Mesendoderm (in vitro differentiated cells): ENCODE results near the gene ALK.
"Not testable (repeated sequence)": the region's sequence is repeated elsewhere in the genome, so short reads cannot be mapped to it uniquely, and the experiment has no call there.

ENCODE experiments used
- DNase-seq: peaks from one replicate; pipeline ENCODE4 v3.0.0; 2013
- H2AK5ac ChIP-seq: 2 replicates; pipeline ENCODE4 v1.6.1; 2013; ENCODE audit warnings: low read length, inconsistent platforms
- H2BK120ac ChIP-seq: 2 replicates; pipeline ENCODE4 v1.6.1; 2013; ENCODE audit warnings: low read depth, mild to moderate bottlenecking, low read length, moderate library complexity, mixed read lengths
- H2BK15ac ChIP-seq: replicated peaks from 2 replicates; pipeline ENCODE4 v1.6.1; 2013; ENCODE audit warnings: low read depth, mild to moderate bottlenecking, moderate library complexity
- H2BK5ac ChIP-seq: 2 replicates; pipeline ENCODE4 v1.6.1; 2013; ENCODE audit warnings: low read length, inconsistent platforms
- H3K18ac ChIP-seq: 2 replicates; pipeline ENCODE4 v1.6.1; 2013; ENCODE audit warnings: mild to moderate bottlenecking, low read length, mixed read lengths
- H3K23ac ChIP-seq: one replicate; pipeline ENCODE4 v1.6.1; 2013; ENCODE audit warnings: low read length
- H3K27ac ChIP-seq: 2 replicates; pipeline ENCODE4 v1.5.1; 2013; ENCODE audit warnings: low read depth, mild to moderate bottlenecking, inconsistent platforms, low read length, moderate library complexity
- H3K27me3 ChIP-seq: 2 replicates; pipeline ENCODE4 v1.6.1; 2013; ENCODE audit warnings: low read length, control low read depth, mild to moderate bottlenecking, inconsistent platforms; ENCODE audit not compliant: insufficient read depth, poor library complexity
- H3K36me3 ChIP-seq: 2 replicates; pipeline ENCODE4 v1.6.1; 2013; ENCODE audit warnings: low read length, inconsistent platforms; ENCODE audit not compliant: control insufficient read depth, insufficient read depth
- H3K4ac ChIP-seq: one replicate; pipeline ENCODE4 v1.6.1; 2013; ENCODE audit warnings: low read depth, mild to moderate bottlenecking, low read length, moderate library complexity
- H3K4me1 ChIP-seq: 2 replicates; pipeline ENCODE4 v1.6.1; 2013; ENCODE audit warnings: low read depth, low read length, inconsistent platforms; ENCODE audit not compliant: control insufficient read depth
- H3K4me2 ChIP-seq: 2 replicates; pipeline ENCODE4 v1.6.1; 2013; ENCODE audit warnings: low read length
- H3K4me3 ChIP-seq: 2 replicates; pipeline ENCODE4 v1.5.1; 2013; ENCODE audit warnings: mild to moderate bottlenecking, low read length
- H3K56ac ChIP-seq: one replicate; pipeline ENCODE4 v1.6.1; 2013; ENCODE audit warnings: low read length
- H3K79me1 ChIP-seq: 2 replicates; pipeline ENCODE4 v1.6.1; 2013; ENCODE audit warnings: low read length, inconsistent platforms
- H3K79me2 ChIP-seq: 2 replicates; pipeline ENCODE4 v1.6.1; 2013; ENCODE audit warnings: mild to moderate bottlenecking, low read length; ENCODE audit not compliant: control insufficient read depth, insufficient read depth
- H3K9ac ChIP-seq: 2 replicates; pipeline ENCODE4 v1.6.1; 2013; ENCODE audit warnings: low read length, inconsistent platforms
- H4K5ac ChIP-seq: one replicate; pipeline ENCODE4 v1.6.1; 2013; ENCODE audit warnings: low read length
- H4K8ac ChIP-seq: one replicate; pipeline ENCODE4 v1.6.1; 2013; ENCODE audit warnings: low read depth, mild to moderate bottlenecking, control low read depth, low read length, moderate library complexity
- WGBS: extraction: QIAGEN DNeasy Blood & Tissue Kit; methylation state at CpG from one replicate; pipeline ENCODE4 v1.1.7; 2013; ENCODE audit warnings: low lambda C conversion rate, missing lambda C conversion rate; ENCODE audit not compliant: insufficient coverage; ENCODE audit errors: extremely low coverage; 5-methylcytosine and 5-hydroxymethylcytosine counted together

The ALK gene

GRCh38 chr2:29751390-29751789, 170.0 kb downstream of the ALK start:
- no peaks in the 10 kb centered on the region for H3K36me3 ChIP-seq
- H2BK5ac ChIP-seq = no peak overlapping the region
- no peak overlapping the region for H3K4me2 ChIP-seq
- no peak overlapping the region for H3K56ac ChIP-seq
- no peak overlapping the region for H3K9ac ChIP-seq
- no peaks in the 10 kb centered on the region for H3K27me3 ChIP-seq
- no peak overlapping the region for H4K8ac ChIP-seq
- no peak overlapping the region for H3K23ac ChIP-seq
- H3K4ac ChIP-seq = no peak overlapping the region
- no peaks in the 10 kb centered on the region for H3K79me2 ChIP-seq
- DNase-seq = no peak
- H2AK5ac ChIP-seq = no peak overlapping the region
- no peak overlapping the region for H4K5ac ChIP-seq
- no CpG with 5 or more reads among the region's 6 CpGs for WGBS
- no peak overlapping the region for H2BK15ac ChIP-seq
- no peaks in the 10 kb centered on the region for H3K4me1 ChIP-seq
- no peak overlapping the region for H3K4me3 ChIP-seq
- no peak overlapping the region for H3K18ac ChIP-seq
- H3K79me1 ChIP-seq = no peaks in the 10 kb centered on the region
- H2BK120ac ChIP-seq = no peak overlapping the region
- H3K27ac ChIP-seq = no peak overlapping the region

GRCh38 chr2:29750463-29750862, 170.9 kb downstream of the ALK start:
- not testable (repeated sequence) for H4K8ac ChIP-seq, H3K36me3 ChIP-seq, H3K4me3 ChIP-seq, H2BK15ac ChIP-seq, H3K4ac ChIP-seq, H3K27ac ChIP-seq, H3K9ac ChIP-seq, H2AK5ac ChIP-seq, H2BK5ac ChIP-seq, H3K56ac ChIP-seq, H3K79me2 ChIP-seq, H4K5ac ChIP-seq, H3K23ac ChIP-seq, H3K79me1 ChIP-seq, H3K27me3 ChIP-seq, H2BK120ac ChIP-seq, H3K18ac ChIP-seq, DNase-seq, H3K4me1 ChIP-seq, H3K4me2 ChIP-seq
- WGBS = no CpG with 5 or more reads among the region's 3 CpGs

GRCh38 chr2:29749843-29750242, 171.5 kb downstream of the ALK start:
- H3K56ac ChIP-seq = no peak overlapping the region
- no peak overlapping the region for H2BK120ac ChIP-seq
- no peak overlapping the region for H3K4me2 ChIP-seq
- no peak overlapping the region for H3K9ac ChIP-seq
- H3K36me3 ChIP-seq = no peaks in the 10 kb centered on the region
- H2AK5ac ChIP-seq = no peak overlapping the region
- WGBS = no CpG with 5 or more reads among the region's 5 CpGs
- H3K4me3 ChIP-seq = no peak overlapping the region
- no peak overlapping the region for H4K8ac ChIP-seq
- H2BK15ac ChIP-seq = no peak overlapping the region
- no peak overlapping the region for H4K5ac ChIP-seq
- no peak for DNase-seq
- H3K18ac ChIP-seq = no peak overlapping the region
- no peaks in the 10 kb centered on the region for H3K79me2 ChIP-seq
- H3K4ac ChIP-seq = no peak overlapping the region
- H3K27me3 ChIP-seq = no peaks in the 10 kb centered on the region
- no peaks in the 10 kb centered on the region for H3K4me1 ChIP-seq
- no peak overlapping the region for H3K23ac ChIP-seq
- H2BK5ac ChIP-seq = no peak overlapping the region
- H3K27ac ChIP-seq = no peak overlapping the region
- H3K79me1 ChIP-seq = no peaks in the 10 kb centered on the region

DNA sequence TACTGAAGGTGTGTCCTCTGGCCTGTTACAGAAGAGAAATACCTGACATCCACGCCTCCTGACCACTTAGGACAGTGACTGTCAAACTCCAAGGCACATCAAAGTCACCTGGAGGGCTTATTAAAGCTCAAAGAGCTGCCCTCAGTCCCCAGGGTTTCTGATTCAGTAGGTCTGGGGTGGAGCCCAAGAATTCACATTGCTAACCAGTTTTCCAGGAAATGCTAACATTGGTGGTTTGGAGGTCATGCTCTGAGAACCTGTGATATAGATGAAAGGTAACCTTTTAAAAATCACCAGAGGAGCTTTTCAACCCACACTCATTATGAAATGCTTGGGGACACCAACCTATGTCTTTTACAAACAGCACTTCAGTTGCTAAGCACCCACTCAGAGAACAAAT, 172.3 kb downstream of the ALK start:
- no peak overlapping the region for H3K23ac ChIP-seq
- H3K36me3 ChIP-seq = no peaks in the 10 kb centered on the region
- H4K8ac ChIP-seq = no peak overlapping the region
- H3K4me2 ChIP-seq = no peak overlapping the region
- no peaks in the 10 kb centered on the region for H3K79me2 ChIP-seq
- no peak overlapping the region for H3K9ac ChIP-seq
- no peak for DNase-seq
- H3K18ac ChIP-seq = no peak overlapping the region
- H3K79me1 ChIP-seq = no peaks in the 10 kb centered on the region
- no peak overlapping the region for H2BK120ac ChIP-seq
- no peak overlapping the region for H2BK15ac ChIP-seq
- H3K4me1 ChIP-seq = no peaks in the 10 kb centered on the region
- H2BK5ac ChIP-seq = no peak overlapping the region
- H4K5ac ChIP-seq = no peak overlapping the region
- H3K27ac ChIP-seq = no peak overlapping the region
- no peak overlapping the region for H3K4me3 ChIP-seq
- no peak overlapping the region for H3K4ac ChIP-seq
- H2AK5ac ChIP-seq = no peak overlapping the region
- no peak overlapping the region for H3K56ac ChIP-seq
- no peaks in the 10 kb centered on the region for H3K27me3 ChIP-seq
- no CpG with 5 or more reads among the region's 1 CpG for WGBS

- Histone ChIP-seq H2BK120ac (no peak overlapping the region), H3K4ac (no peak overlapping the region), H3K27ac (no peak overlapping the region), H3K56ac (no peak overlapping the region), H3K79me2 (no peaks in the 10 kb centered on the region), H2BK5ac (no peak overlapping the region), H3K79me1 (no peaks in the 10 kb centered on the region), H3K23ac (no peak overlapping the region), H4K8ac (no peak overlapping the region), H3K27me3 (no peaks in the 10 kb centered on the region), H2AK5ac (no peak overlapping the region), H3K4me3 (no peak overlapping the region), H3K4me2 (no peak overlapping the region), H4K5ac (no peak overlapping the region), H3K9ac (no peak overlapping the region), H3K18ac (no peak overlapping the region), H2BK15ac (no peak overlapping the region), H3K36me3 (no peaks in the 10 kb centered on the region), H3K4me1 (no peaks in the 10 kb centered on the region)
- no CpG with 5 or more reads among the region's 3 CpGs for WGBS
- DNase-seq = no peak
Observed at GRCh38 chr2:29747786-29748470, 173.5 kb downstream of the ALK start.

DNA sequence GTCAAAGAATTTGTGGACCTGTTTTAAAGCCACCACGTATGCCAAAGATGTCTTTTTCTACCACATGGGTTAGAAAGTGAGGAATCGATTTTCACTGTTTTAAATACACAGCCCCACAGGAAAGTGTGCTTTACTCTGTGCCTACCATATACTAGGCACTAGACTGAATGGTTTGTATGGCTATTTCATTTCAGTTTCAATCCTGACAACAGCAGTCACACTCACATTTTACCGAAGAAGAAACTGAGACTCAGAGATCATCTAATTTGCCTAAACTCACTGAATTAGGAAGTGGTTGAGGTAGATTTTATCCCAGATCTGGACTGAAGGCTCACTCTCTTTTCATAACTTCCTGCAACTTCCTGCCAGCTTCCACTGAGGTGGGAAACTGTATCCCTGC, 176.4 kb downstream of the ALK start:
- H2BK15ac ChIP-seq = no peak overlapping the region
- no peaks in the 10 kb centered on the region for H3K4me1 ChIP-seq
- H3K36me3 ChIP-seq = no peaks in the 10 kb centered on the region
- no peak overlapping the region for H3K56ac ChIP-seq
- no peak overlapping the region for H3K4ac ChIP-seq
- no peaks in the 10 kb centered on the region for H3K79me1 ChIP-seq
- WGBS = no CpG with 5 or more reads among the region's 3 CpGs
- H3K18ac ChIP-seq = no peak overlapping the region
- no peak overlapping the region for H3K4me2 ChIP-seq
- no peak overlapping the region for H3K27ac ChIP-seq
- no peak overlapping the region for H2AK5ac ChIP-seq
- no peak overlapping the region for H3K23ac ChIP-seq
- H4K8ac ChIP-seq = no peak overlapping the region
- H2BK5ac ChIP-seq = no peak overlapping the region
- H4K5ac ChIP-seq = no peak overlapping the region
- no peak for DNase-seq
- H2BK120ac ChIP-seq = no peak overlapping the region
- H3K27me3 ChIP-seq = no peaks in the 10 kb centered on the region
- no peak overlapping the region for H3K4me3 ChIP-seq
- H3K79me2 ChIP-seq = no peaks in the 10 kb centered on the region
- H3K9ac ChIP-seq = no peak overlapping the region
